Measurements from ENCODE around the gene C11orf54.

C11orf54 gene

DNA sequence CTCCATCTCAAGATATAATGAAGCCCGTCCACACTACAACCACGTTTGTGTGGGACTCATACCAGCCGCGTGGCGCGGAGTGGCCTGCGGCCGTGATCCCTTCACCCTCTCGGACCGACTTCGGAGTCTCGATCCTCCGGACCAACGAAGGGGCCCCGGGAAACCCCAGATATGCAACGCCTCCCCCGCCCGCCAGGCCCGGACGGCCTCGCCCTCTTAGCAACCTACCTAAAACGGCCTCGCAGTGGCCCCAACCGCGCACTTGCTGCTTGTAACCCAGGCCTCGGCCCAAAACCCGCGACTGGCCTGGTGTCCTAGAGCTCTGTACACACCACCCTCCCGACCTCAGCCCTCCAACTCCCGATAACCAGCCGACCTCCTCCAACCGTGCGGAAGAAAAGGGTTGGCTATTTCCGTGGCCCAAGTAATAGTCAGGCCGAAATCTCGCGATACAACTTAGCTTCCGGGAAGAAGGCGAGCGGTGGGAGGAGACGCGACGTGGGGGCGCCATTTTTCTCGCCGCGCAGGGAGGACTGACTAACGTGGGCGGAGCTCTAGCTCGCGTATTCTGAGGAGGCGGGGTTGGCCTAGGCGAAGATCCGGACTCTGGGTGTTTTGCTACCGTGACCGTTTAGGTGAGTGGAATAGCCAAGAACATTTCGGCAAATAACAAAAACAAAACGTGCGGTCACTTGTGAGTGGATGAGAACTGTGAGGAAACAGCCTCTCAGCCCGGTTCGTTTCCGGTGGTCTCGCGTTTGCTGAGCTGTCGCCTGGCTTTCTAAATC, at the start of gene C11orf54, which contains the start of gene TAF1D:
Gene C11orf54 (plus strand): TSS at position 579 of the 788 bp plus-strand sequence. CDS start 5,722 bp downstream, outside the sequence.
Gene TAF1D (minus strand): TSS at position 402 of the 788 bp plus-strand sequence. CDS start 2,191 bp downstream, outside the sequence.
- no peak for FAIRE-seq

DNA sequence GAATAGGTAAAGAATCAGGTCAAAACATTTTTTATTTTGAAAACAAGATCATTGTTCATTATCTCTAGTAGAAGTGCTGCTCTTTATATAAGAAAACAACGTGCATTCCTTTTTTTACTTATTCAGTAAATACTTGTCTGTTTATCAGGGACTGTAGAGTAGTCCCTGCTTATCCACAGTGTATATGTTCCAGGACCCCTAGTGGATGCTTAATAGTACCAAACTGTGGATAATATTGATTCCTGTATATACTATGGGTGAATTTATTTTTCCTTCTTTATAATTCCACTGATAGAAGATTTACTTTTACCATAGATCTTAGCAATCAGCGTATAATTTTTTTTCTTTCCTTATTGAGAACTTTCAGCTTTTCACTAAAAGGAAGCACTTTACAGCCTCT, 47.4 kb upstream of the C11orf54 start:
- FAIRE-seq, result no peak

DNA sequence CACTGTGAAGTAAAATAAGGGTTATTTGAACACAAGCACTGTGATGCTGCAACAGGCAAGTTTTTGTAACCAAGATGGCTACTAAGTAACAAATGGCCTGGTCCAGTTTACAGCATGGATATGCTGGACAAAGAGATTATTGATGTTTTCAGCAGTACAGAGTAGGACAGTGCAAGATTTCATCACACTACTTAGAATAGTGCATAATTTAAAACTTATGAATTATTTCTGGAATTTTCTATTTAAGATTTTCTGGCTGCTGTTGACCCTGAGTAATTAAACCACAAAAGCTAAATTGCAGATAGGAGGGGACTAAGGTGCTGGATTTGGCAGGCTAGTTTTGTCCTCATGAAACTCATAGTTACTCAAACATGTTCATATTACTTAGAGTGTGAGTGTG, 46.9 kb upstream of the C11orf54 start:
- FAIRE-seq, result no peak

DNA sequence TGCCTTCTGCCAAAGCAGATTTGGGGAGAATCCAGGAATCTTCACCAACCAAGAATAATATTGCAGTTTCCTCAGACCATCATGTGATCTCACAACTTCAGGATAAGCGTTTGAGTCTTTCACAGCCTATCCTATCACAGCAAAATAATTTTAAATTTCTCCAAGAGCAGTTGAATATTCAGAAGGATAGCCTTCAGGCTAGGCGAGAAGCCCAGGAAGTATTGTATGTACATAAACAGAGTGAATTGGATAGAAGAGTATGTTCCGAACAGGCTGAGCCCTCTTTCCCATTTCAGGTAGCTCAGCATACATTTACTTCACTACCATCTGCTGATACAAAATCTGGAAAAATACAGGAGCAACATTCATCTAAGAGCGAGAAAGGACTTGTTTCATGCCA, 43.9 kb upstream of the C11orf54 start:
- no peak for FAIRE-seq

DNA sequence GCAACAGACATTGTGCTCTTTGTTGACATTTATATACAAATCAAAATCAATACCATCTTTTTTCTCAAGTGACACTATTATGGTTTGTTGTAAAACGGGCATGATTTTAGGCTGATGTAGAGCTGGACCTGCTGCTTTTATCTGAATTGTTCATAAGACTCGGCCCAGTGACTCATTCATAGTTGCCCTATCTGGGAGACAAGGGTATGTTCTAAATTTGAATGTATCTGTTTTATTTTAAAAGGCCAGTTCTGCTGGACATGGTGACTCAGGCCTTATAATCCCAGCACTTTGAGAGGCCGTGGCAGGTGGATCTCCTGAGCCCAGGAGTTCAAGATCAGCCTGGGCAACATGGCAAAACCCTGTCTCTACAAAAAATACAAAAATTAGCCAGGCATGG, 40.6 kb upstream of the C11orf54 start:
- FAIRE-seq, result no peak

DNA sequence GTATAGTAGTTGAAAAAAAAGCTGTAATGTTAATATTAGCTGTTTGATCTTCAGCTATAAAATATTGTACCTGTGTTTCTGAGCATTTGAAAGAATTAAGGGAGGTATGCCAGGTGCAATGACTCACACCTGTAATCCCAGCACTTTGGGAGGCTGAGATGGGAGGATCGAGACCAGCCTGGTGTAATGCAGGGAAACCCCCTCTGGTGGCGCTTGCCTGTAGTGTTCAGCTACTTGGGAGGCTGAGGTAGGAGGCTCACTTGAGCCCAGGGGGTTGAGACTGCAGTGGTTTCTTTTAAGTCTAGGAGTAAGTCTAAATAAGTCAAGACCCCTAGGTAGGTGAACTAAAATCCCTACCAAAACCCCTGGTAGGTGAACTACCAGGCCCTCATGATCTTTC, 37.2 kb upstream of the C11orf54 start:
- FAIRE-seq, result no peak

DNA sequence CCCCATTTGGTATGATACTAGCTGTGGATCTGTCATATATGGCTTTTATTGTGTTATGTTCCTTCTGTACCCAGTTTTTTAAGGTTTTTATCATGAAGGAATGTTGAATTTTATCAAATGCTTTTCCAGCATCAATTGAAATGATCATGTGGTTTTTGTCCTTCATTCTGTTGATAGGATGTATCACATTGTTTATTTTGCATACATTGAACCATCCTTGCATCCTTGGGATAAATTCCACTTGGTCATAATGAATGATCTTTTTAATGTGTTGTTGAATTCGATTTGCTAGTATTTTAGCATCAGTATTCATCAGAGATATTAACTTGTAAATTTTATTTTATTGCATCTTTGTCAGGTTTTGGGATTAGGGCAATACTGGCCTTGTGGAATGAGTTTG, 31.2 kb upstream of the C11orf54 start:
- no peak for FAIRE-seq

DNA sequence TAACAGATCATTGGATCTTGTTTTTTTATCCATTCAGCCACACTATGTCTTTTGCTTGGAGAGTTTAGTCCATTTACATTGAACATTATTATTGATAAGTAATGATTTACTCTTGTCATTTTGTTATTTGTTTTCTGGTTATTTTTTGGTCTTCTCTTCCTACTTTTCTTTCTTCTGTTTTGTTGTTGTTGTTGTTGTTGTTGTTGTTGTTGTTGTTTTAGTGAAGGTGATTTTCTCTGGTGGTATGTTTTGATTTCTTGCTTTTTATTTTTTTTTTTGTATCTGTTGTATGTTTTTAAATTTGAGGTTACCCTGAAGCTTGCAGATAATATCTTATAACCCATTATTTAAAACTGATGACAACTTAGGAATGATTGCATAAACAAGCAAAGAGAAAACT, 28.8 kb upstream of the C11orf54 start:
- FAIRE-seq, result no peak

DNA sequence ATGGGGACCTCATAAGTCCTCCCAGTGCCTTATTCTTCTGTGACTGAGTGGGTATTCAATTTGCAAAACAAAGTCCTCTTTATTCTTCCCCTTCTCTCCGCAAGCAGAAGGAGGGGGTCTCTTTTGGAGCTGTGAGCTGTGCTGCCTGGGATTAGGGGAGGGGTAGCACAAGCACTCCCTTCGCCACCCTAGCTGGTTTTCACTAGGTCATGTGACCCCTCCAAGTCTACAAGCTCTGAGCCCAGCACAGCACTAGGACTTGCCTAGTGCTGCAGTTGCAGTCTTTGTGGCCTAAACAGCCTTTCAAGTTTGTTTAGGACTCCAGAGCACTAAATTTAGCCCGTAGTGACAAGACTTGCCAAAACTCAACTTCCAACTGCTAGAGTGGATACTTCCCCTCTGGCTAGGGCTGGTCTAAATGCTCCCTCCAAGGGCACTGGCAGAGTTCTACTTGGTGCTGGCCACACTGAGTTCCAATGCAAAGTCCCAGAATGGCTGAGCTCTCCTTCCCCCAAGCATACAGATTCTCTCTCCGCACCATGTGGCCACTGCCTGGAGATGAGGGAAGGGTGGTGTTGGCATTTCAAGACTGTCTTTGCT, 25.6 kb upstream of the C11orf54 start:
- FAIRE-seq, result no peak

DNA sequence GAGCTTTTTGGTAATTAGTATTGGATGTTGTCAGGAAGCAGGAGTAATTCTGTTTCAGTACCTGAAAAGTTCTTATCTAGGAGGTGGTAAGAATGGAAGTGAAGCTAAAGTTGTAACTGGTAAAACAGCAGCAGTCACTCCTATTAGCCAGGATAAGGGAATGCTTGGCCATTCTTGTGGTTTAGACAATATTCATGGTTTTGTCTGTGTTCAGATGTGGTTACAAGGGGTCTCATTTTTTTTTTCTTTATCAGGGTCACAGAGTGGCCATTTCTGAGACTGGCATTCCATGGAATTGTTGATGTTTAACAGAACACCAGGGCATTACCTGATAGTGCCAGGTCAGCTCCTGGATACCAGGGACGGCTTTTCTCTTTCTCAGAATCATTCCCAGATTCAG, 24.0 kb upstream of the C11orf54 start:
- no peak for FAIRE-seq

DNA sequence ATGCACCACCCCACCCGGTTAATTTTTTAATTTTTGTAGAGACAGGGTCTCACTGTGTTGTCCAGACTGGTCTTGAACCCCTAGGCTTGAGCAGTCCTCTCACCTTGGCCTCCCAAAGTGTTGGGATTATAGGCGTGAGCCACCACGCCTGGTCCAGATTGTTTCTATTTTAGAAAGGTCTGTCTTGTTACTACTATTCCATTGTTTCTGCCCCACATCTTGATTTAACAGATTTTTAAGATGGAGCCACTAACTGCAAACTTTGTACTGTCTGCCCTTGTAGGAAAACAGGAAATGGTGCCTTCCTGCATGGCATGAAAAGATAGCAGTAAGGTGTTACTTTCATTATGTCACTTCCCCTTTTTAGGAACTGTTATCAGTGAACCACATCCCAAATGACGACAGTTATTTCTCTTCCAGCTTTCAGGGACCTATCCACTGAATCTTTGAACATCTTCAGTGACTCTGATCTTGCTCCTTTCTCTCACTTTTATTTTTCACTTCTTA, 23.4 kb upstream of the C11orf54 start:
- FAIRE-seq, result no peak

DNA sequence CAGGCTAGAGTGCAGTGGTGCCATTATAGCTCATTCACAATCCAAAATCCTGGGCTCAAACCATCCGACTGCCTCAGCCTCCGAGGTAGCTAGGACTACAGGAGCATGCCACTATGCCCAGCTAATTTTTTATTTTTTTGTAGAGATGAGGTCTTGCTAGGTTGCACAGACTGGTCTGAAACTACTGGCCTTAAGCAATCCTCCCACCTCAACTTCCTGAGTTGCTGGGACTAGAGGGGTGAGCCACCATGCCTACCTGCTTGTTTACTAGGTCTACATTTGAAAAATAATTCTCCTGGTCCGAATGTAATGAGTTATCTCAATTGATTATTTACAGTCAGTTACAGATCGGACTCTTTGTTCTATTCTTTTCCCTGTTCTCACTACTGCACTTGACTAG, 22.2 kb upstream of the C11orf54 start:
- no peak for FAIRE-seq

DNA sequence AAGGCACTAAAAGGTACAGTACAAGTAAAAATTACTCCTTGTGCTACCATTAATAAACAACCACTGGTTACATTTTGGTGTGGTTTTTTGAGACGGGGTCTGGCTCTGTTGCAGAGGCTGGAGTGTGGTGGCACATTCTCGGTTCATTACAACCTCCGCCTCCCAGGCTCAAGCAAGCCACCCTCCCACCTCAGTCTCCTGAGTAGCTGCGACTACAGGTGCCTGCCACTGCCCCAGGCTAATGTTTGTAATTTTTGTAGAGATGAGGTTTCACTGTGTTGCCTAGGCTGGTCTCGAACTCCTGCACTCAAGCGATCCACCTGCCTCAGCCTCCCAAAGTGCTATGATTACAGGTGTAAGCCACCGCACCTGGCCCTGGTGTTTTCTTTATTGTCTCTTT, 20.9 kb upstream of the C11orf54 start:
- no peak for FAIRE-seq

DNA sequence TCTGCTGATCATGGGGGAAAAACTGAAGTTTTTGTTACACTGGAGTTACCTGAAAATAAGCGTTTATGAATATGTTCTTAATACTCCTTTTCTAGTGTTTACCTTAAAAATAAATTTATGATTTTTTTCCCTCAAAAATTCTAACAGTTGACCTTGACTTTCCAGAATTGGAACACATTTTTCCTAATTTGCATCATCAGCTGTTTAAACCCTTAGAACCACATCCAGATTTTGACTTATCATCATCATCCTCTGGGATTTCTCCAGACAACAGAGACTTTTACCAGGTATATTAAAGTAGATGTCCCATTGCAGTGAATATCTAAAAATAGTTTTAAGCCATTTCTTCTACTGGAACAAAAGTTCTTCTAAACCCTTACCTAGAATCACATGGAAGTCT, 17.4 kb upstream of the C11orf54 start:
- FAIRE-seq, result no peak

DNA sequence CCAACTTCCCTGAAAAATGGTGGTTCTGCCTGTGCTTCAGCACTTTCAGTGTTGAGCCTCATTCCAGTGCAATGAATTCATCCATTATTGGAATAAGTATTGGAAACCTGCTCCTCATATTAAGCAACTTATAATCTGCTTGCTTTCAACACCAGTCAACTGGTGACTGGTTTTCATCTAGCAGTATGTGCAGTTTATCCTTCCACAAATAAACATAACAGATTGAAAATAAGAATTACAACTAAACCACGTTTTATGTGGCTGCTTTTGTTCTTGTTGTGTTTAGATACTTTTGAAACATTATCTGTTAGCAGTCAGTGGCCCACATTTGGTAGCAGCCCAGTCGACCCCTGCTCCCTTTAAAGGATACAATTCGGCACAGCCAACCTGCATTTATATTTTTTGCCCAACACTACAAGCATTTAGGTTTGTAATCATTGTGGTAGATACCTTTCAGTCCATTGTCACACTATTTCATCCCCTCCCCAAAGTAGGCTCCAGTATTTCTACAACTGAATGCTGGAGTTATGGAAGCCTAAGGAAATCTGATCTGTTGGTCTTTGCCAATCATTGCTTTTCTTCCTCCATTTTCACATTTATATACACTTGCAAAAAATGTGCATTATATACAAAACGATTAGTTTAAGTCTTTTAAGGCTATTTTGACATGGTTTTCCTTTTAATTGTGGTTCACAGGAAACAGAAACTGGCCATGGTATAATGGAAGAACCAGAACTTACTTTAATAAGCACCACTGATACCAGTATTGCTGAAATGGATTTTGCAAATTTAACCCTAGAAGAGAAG, 13.3 kb upstream of the C11orf54 start:
- FAIRE-seq, result no peak

DNA sequence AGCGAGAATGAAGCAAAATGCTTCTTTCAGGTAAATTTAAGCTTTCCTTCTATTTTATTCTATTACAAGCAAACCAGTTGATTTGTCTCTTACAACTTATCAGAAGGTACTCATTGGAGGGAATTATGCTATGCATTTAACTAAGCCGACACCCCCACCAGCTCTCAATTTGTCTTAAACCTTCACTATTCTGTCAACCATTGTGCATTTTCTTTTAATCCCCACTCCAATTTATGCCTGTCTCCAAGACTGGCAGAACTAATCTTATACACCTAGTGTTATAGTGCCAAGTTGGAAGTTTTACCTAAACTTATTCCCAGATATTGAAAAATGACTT, 12.7 kb upstream of the C11orf54 start:
- no peak for FAIRE-seq

DNA sequence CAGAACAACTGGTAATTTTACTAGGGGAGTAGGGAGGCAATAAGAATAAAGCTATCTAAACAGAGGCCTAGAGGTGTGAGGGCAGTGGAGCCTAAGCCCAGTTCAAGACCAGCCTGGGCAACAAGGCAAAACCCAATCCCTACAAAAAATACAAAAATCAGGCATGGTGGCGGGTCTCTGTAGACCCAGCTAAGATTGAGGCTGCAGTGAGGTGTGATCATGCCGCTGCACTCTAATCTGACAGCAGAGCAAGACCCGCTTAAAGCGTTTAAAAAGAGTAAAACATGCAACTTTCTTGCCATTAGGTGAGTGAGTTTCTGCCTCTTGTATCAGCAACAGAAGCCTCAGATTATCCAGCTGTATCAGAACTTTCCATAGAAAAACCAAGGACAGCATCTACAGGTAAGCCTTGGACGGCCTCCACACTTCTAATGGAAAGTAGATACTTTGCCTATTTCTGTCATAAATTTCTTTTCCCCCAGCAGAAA, 12.3 kb upstream of the C11orf54 start:
- FAIRE-seq, result no peak

DNA sequence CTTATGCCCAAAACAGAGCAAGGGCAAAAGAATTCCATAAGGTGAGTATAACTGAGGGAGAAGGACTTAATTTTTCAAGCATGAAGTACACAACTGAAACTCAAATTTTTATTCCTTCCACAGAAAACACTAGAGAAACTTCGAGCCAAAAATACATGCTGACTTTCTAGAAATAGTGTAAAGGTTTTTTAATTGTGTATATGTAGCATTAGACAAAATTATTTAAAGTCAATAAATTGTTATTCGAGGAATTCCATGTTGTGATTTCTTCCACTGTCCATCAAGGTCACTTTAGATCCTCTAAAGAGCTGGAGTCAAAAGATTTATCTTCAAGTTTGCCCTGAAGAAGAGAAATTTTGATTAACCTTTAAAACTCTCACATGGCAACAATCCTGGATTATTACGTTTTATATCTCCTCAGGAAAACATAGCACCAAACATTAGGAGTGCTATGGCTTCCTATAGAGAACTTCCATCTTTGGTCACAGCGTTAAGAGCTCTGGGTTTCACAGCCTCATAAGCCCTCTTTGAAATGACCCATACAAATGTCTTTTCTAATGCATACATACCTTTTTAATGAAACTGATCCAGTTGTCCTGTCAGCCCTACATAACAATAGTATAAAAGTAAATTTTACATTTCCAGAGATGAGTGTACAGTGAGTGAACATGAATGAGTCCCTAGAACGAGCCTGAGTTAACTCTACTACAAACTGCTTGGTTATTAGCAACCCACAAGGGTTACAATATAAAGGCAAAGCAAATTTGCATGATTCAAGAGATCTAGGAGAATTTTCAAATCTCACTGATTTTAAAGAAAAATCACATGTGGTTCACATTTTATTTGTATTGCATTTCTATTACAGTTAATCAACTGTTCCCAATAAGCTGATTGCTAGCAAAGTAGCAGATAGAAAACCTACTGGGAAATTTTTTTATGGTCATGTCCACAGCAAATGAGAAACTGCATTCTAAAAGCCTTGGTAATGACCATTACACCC, 11.1 kb upstream of the C11orf54 start:
- FAIRE-seq, result no peak

DNA sequence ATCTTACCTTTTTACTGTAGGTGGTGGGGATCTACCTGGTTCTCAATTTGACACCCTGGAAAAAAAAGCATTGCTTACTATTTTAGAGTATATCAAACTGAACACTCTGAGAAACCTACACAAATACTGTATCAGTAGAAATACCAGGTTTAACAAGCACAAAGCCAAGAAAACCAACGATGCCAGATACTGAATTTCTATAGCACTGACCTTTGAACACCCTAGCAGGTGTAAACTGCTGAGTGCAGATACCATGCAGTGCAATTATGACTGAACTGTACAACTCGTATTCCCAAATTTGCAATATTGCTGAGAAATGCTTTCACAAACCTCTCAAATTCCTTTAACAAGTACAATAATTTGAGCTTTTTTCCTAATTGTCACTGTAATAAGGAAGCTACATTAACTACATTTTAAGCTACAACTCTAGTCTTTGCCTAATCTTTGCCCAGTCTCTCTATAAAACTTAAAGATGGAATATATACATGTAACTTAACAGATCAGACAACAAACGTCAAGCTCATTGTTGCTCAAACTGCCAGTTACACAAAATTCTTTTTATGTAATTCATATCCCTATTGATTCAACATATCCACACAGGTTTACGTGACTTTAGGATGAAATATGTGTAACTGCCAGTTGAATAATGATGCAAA, 9.1 kb upstream of the C11orf54 start:
- FAIRE-seq, result no peak

DNA sequence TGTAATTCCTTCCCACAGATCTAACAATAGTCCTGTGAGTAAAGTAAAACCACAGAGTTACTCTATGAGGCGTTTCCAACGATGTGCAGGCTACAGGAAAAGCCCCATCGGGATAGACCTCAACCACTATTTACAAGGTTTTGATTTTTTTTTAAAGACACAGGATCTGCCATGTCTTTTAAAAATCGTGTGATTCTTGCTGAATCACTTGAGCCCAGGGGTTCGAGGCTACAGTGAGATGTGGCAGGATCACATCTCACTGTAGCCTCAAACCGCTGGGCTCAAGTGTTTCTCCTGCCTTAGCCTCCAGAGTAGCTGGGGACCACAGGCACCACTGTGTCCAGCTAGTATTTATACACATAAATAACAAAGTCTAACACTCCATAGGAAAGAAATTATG, 8.0 kb upstream of the C11orf54 start:
- FAIRE-seq, result no peak

DNA sequence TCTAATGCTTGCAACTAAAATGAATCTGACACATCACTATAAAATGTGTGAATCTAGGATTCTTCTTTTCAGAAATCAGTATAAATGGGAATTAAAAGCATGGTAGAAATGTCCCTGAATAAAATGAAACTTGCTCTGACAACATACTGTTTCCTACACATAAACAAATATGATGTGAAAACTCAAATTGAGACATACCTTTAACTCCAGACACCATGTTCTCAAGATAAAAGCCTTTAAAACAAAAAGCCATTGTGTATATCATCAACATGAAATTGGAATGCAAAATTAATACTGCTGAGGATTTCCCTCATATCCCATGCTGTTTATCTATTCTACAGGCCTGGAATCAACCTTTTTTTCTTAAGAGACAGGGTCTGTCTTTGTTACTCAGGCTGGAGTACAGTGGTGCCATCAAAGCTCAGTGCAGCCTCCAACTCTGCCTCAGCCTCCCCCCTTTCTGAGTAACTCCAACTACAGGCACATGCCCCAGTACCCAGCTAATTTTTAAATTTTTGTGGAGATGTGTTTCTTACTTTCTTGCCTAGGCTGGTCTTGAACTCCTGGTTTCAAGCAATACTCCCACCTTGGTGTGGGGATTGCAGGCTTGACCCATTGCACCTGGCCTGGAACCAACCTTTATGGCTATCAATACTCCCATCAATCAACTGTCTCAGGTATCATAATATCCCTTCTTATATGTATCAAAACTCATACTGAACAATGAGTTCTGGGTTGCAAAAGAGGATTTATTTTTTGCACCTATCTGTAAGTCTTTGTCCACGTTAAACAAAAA, 6.8 kb upstream of the C11orf54 start:
- FAIRE-seq, result no peak

Measured in colon (tissue), 2 donors.